ENCODE results near the gene LENG8. TPM values are rescaled to one million over a fixed set of nuclear protein-coding genes. Genes with fewer than 3 reads are reported as not detected.

LENG8 gene
- polyA plus RNA-seq, 4 donors: 74.5 to 284 (median 154) TPM

GRCh38 chr19:54421521-54421920 lies 27.5 kb upstream of the LENG8 start:
- no peak for DNase-seq (ENCODE audit: low read depth in 4 of 4, low spot score in 2 of 4)

GRCh38 chr19:54422136-54422535 lies 26.9 kb upstream of the LENG8 start:
- no peak for DNase-seq (ENCODE audit: low read depth in 4 of 4, low spot score in 2 of 4)

GRCh38 chr19:54424201-54424600 lies 24.8 kb upstream of the LENG8 start:
- DNase-seq (ENCODE audit: low read depth in 4 of 4, low spot score in 2 of 4): no peak

- no peak for DNase-seq (ENCODE audit: low read depth in 4 of 4, low spot score in 2 of 4)
Observed at GRCh38 chr19:54424660-54425381, 24.2 kb upstream of the LENG8 start.

- no peak for DNase-seq (ENCODE audit: low read depth in 4 of 4, low spot score in 2 of 4)
Observed at GRCh38 chr19:54425382-54425723, 23.6 kb upstream of the LENG8 start.

GRCh38 chr19:54426291-54426931 lies 22.6 kb upstream of the LENG8 start:
- DNase-seq (ENCODE audit: low read depth in 4 of 4, low spot score in 2 of 4): no peak

GRCh38 chr19:54427586-54427985 lies 21.4 kb upstream of the LENG8 start:
- DNase-seq (ENCODE audit: low read depth in 4 of 4, low spot score in 2 of 4): no peak

GRCh38 chr19:54428323-54429175 lies 20.4 kb upstream of the LENG8 start:
- no peak for DNase-seq (ENCODE audit: low read depth in 4 of 4, low spot score in 2 of 4)

GRCh38 chr19:54429176-54429495 lies 19.9 kb upstream of the LENG8 start:
- DNase-seq (ENCODE audit: low read depth in 4 of 4, low spot score in 2 of 4): no peak

- DNase-seq (ENCODE audit: low read depth in 4 of 4, low spot score in 2 of 4): no peak
Observed at GRCh38 chr19:54429545-54430227, 19.3 kb upstream of the LENG8 start.

GRCh38 chr19:54430306-54431254 lies 18.4 kb upstream of the LENG8 start:
- DNase-seq (ENCODE audit: low read depth in 4 of 4, low spot score in 2 of 4): peak in 1 of 4 donors; percentile 61

GRCh38 chr19:54431255-54431838 lies 17.7 kb upstream of the LENG8 start:
- no peak for DNase-seq (ENCODE audit: low read depth in 4 of 4, low spot score in 2 of 4)

GRCh38 chr19:54432144-54432738 lies 16.8 kb upstream of the LENG8 start:
- no peak for DNase-seq (ENCODE audit: low read depth in 4 of 4, low spot score in 2 of 4)

GRCh38 chr19:54433697-54434096 lies 15.3 kb upstream of the LENG8 start:
- no peak for DNase-seq (ENCODE audit: low read depth in 4 of 4, low spot score in 2 of 4)

GRCh38 chr19:54434112-54434872 lies 14.7 kb upstream of the LENG8 start:
- DNase-seq (ENCODE audit: low read depth in 4 of 4, low spot score in 2 of 4): no peak

- DNase-seq (ENCODE audit: low read depth in 4 of 4, low spot score in 2 of 4): no peak
Observed at GRCh38 chr19:54434873-54435214, 14.2 kb upstream of the LENG8 start.

- no peak for DNase-seq (ENCODE audit: low read depth in 4 of 4, low spot score in 2 of 4)
Observed at GRCh38 chr19:54435551-54436016, 13.4 kb upstream of the LENG8 start.

GRCh38 chr19:54436031-54436523 lies 12.9 kb upstream of the LENG8 start:
- DNase-seq (ENCODE audit: low read depth in 4 of 4, low spot score in 2 of 4): no peak

Data from left renal cortex interstitium (tissue), 4 donors.